HL-60 (cell line): ENCODE results near the gene EFL1.
A peak's percentile ranks its signal among the peaks of the same experiment; 100 is the strongest.
"Not testable (repeated sequence)": the region's sequence is repeated elsewhere in the genome, so short reads cannot be mapped to it uniquely, and the experiment has no call there.

Experiments
- DNase-seq, 2 experiments: peaks; one replicate each; pipeline ENCODE4 v3.0.0-alpha.2; 2010 to 2020; ENCODE audit warnings: low read depth in 1 of 2, low spot score in 1 of 2
- H3K27ac ChIP-seq: fragments of 250-450 bp; sonication (Bioruptor Pico); replicated peaks from 2 replicates; pipeline ENCODE4 v1.5.1; 2020; ENCODE audit warnings: mild to moderate bottlenecking, moderate library complexity
- H3K27me3 ChIP-seq: fragments of 250-450 bp; sonication (Bioruptor Pico); 2 replicates; pipeline ENCODE4 v1.5.1; 2021; ENCODE audit warnings: mild to moderate bottlenecking, moderate library complexity; ENCODE audit not compliant: insufficient read depth, poor library complexity, severe bottlenecking
- H3K4me3 ChIP-seq: replicated peaks from 2 replicates; pipeline ENCODE4 v1.5.1; 2011; ENCODE audit warnings: mild to moderate bottlenecking, control low read depth, low read length; ENCODE audit not compliant: insufficient read depth
- GABPA ChIP-seq: IDR thresholded peaks from 2 replicates; pipeline ENCODE4 v1.6.1; 2012; ENCODE audit warnings: low read depth
- POLR2AphosphoS5 ChIP-seq: IDR thresholded peaks from 2 replicates; pipeline ENCODE4 v1.6.1; 2012; ENCODE audit warnings: low read depth
- SPI1 ChIP-seq: IDR thresholded peaks from 2 replicates; pipeline ENCODE4 v1.6.1; 2012; ENCODE audit warnings: low read depth, mild to moderate bottlenecking, borderline replicate concordance
- TF ChIP-seq, protein P1 (sequence below): IDR thresholded peaks from one replicate; pipeline ENCODE4 v1.5.1; 2011; ENCODE audit warnings: low read length, control low read depth, inconsistent platforms; ENCODE audit not compliant: insufficient read depth
- TF ChIP-seq, protein P2 (sequence below): IDR thresholded peaks from 2 replicates; pipeline ENCODE4 v1.6.1; 2012; ENCODE audit warnings: low read depth; ENCODE audit not compliant: insufficient replicate concordance

EFL1 gene

DNA sequence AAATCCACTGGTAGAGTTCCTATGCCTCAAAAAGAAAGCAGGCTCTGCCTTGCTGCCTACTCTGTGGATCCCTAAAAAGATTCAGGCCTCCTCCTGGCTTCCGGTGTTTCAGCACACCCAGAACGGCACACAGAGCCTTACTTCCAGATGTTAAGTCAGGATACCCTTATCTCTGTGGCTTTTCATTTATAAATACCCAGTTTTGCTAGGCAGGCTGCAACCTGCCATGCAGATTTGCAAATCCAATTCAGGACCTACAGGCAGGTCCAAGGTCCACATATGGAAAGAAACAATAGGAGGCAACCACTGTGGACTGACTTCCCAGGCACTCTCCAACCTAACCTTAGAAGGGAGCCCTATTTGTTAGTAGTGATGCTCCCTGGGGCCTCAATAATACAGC, 30.7 kb downstream of the EFL1 start:
- DNase-seq, result no peak
- H3K27me3 ChIP-seq, result no peaks in the 10 kb centered on the region
- no peak overlapping the region for H3K4me3 ChIP-seq
- TF ChIP-seq GABPA (no peak), POLR2AphosphoS5 (no peak), SPI1 (no peak)
- TF ChIP-seq, protein P1, sequence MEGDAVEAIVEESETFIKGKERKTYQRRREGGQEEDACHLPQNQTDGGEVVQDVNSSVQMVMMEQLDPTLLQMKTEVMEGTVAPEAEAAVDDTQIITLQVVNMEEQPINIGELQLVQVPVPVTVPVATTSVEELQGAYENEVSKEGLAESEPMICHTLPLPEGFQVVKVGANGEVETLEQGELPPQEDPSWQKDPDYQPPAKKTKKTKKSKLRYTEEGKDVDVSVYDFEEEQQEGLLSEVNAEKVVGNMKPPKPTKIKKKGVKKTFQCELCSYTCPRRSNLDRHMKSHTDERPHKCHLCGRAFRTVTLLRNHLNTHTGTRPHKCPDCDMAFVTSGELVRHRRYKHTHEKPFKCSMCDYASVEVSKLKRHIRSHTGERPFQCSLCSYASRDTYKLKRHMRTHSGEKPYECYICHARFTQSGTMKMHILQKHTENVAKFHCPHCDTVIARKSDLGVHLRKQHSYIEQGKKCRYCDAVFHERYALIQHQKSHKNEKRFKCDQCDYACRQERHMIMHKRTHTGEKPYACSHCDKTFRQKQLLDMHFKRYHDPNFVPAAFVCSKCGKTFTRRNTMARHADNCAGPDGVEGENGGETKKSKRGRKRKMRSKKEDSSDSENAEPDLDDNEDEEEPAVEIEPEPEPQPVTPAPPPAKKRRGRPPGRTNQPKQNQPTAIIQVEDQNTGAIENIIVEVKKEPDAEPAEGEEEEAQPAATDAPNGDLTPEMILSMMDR, result no peak
- TF ChIP-seq, protein P2, sequence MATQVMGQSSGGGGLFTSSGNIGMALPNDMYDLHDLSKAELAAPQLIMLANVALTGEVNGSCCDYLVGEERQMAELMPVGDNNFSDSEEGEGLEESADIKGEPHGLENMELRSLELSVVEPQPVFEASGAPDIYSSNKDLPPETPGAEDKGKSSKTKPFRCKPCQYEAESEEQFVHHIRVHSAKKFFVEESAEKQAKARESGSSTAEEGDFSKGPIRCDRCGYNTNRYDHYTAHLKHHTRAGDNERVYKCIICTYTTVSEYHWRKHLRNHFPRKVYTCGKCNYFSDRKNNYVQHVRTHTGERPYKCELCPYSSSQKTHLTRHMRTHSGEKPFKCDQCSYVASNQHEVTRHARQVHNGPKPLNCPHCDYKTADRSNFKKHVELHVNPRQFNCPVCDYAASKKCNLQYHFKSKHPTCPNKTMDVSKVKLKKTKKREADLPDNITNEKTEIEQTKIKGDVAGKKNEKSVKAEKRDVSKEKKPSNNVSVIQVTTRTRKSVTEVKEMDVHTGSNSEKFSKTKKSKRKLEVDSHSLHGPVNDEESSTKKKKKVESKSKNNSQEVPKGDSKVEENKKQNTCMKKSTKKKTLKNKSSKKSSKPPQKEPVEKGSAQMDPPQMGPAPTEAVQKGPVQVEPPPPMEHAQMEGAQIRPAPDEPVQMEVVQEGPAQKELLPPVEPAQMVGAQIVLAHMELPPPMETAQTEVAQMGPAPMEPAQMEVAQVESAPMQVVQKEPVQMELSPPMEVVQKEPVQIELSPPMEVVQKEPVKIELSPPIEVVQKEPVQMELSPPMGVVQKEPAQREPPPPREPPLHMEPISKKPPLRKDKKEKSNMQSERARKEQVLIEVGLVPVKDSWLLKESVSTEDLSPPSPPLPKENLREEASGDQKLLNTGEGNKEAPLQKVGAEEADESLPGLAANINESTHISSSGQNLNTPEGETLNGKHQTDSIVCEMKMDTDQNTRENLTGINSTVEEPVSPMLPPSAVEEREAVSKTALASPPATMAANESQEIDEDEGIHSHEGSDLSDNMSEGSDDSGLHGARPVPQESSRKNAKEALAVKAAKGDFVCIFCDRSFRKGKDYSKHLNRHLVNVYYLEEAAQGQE, result no peak
- no peak overlapping the region for H3K27ac ChIP-seq

DNA sequence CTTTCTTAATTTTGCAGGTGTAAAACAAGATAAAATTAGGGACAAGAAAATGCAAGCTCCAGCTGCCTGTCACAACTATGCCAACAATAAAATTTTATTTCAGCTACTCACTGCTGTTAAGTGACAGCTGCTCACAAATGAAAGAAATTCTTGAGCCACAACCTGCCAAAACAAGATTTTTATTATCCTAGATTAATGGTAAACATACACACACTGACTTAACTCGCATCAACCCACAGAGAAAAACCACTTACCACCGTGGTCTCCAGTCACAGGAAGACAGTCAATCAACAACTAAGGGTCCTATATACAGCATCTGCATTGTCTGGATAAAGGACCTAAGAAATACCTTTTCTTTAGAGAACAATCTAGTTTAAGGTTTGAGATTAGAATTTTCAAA, 31.3 kb downstream of the EFL1 start:
- TF ChIP-seq, protein P2, result no peak
- TF ChIP-seq, protein P1, result no peak
- TF ChIP-seq GABPA (no peak), POLR2AphosphoS5 (no peak), SPI1 (no peak)
- Histone ChIP-seq H3K4me3 (no peak overlapping the region), H3K27me3 (no peaks in the 10 kb centered on the region), H3K27ac (no peak overlapping the region)
- no peak for DNase-seq

DNA sequence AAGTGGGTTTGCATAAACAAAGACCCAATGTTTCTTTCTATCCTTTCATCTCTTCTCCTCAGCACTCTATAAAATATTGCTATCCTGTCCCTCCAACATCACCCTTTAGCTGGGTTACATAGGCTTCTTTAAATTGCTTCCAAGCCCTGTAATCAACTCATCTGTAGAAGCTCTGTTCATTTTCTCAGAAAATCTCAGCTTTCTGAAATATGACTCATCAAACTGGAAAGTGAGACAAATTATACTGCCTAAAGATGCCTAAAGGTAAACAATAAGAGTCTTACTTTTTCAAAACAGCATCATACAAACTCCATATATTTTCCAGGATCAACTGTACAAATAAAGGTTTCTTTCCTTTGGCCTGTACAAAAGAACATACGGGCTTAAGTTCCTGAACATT, 33.8 kb downstream of the EFL1 start:
- no peak for DNase-seq

DNA sequence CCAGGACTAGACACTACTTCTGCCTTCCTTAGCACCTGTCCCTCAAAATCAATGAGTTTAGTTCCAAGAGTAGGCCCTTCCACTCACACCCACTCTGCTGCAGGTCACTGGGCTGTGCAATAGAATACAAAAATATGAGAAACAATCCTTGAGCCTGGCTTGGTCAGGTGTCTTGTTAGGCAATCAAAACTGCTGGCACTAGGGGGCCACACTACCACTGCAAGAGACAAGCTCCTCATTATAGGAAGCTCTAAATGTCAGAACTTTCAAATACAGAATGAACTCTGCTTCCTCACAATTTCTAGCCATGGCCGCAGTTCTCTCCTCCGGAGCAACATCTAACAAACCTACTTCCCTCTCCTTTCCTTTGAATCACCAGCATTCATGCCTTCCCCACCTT, 41.0 kb downstream of the EFL1 start:
- H3K27ac ChIP-seq, H3K27me3 ChIP-seq, H3K4me3 ChIP-seq: not testable (repeated sequence)
- peak in 1 of 2 experiments; percentile 24 for DNase-seq

More for the DNA sequence above, 33.8 kb downstream of the EFL1 start:
- Histone ChIP-seq H3K27me3 (no peaks in the 10 kb centered on the region), H3K27ac (no peak overlapping the region), H3K4me3 (no peak overlapping the region)
- TF ChIP-seq SPI1, result no peak

DNA sequence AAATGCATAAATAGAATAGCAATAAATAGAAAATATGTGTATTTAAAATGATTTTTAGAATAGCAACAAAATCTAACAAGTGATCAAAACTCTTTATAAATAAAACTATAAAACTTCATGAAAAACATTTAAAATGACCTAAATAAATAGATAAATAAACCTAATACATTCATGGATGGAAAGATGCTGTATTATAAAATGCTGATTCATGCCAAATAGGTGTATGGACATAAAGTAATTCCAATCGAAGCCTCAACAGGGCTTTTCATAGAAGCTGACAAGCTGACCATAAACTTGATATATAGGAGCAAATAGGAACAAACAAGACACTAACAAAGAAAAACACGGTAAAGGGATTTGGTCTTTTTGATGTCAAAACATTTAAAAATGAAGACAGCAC, 46.4 kb downstream of the EFL1 start:
- not testable (repeated sequence) for H3K27me3 ChIP-seq, H3K27ac ChIP-seq, H3K4me3 ChIP-seq, DNase-seq

DNA sequence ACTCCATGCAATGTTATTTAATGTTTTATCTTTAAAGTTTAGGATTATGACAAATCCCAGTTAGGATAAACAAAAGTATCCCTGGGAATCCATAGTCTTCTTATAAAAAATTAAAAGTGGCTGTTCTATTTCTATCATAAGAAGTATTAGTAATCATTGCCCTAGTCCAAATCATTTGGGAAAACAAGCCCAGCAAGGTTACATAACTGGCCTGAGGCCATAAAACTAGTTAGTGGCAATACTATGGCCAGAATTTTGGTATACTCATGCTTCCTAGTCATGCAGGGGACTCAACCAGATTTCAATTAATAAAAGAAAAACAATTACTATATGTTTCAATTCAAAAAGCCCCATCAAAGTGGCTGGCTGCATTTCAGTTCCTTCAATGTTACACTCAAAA, 50.3 kb downstream of the EFL1 start:
- not testable (repeated sequence) for H3K4me3 ChIP-seq, H3K27ac ChIP-seq, DNase-seq, H3K27me3 ChIP-seq

DNA sequence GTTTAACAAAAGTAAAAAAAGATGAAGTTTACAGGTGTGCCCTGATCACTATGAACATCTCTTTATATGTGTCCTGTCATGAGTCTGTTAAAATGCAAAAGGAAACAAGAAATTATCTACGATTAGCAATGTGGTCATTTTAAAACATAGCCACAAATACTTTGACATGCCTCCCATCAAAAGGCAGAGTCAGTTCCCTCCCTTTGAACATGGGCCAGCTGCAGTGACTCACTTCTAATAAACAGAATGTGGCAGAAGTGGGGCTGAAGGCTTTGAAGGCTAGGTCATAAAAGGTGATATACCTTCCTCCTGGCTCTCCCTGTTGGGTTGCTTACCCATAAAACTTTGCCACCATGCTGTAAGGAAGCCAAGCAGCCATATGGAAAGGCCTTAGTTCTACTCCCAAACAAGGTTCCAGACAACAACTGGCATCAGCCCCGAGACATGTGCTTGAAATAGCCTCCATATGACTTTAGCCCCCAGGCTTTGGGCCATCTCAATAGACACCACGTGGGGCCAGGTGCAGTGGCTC, 52.4 kb downstream of the EFL1 start:
- H3K4me3 ChIP-seq, H3K27me3 ChIP-seq, DNase-seq, H3K27ac ChIP-seq: not testable (repeated sequence)

DNA sequence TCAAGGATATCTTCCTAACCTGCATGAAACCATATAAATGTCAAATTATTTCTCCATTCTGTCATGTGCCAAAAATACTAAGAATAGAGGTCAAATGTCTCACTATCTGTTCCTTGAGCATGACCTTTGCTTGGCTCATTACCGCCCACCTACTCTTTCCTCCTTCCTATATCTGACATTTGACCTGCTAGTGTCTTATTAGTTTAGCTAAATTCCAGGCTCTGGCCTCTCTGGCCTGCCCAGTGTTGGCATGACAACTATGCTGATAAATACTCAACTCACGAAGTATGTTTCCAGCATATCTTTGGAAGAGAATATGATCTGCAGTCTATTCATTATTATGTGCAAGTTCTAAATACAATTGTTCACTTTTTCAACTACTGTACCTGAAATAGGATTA, 58.0 kb downstream of the EFL1 start:
- H3K4me3 ChIP-seq, H3K27ac ChIP-seq, H3K27me3 ChIP-seq, DNase-seq: not testable (repeated sequence)
